Measurements from ENCODE around the gene SEC23A. TPM values are rescaled to one million over a fixed set of nuclear protein-coding genes. Genes with fewer than 3 reads are reported as not detected.

SEC23A gene
- total and polyA plus RNA-seq, 2 of the 13 experiments (the other 11 are each of a cell fraction or from before 2014, with no cell fraction given): 403 to 887 TPM

GRCh38 chr14:39145266-39145966, 42.4 kb upstream of the SEC23A start (continued):
- TF ChIP-seq, protein P1, sequence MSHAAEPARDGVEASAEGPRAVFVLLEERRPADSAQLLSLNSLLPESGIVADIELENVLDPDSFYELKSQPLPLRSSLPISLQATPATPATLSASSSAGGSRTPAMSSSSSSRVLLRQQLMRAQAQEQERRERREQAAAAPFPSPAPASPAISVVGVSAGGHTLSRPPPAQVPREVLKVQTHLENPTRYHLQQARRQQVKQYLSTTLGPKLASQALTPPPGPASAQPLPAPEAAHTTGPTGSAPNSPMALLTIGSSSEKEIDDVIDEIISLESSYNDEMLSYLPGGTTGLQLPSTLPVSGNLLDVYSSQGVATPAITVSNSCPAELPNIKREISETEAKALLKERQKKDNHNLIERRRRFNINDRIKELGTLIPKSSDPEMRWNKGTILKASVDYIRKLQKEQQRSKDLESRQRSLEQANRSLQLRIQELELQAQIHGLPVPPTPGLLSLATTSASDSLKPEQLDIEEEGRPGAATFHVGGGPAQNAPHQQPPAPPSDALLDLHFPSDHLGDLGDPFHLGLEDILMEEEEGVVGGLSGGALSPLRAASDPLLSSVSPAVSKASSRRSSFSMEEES (CRISPR knock-in tag; IDR thresholded peaks at IDR 0.05): 0 out of 2 replicates have a peak, but pooled peaks have one; percentile 21
- TF ChIP-seq, protein P2, sequence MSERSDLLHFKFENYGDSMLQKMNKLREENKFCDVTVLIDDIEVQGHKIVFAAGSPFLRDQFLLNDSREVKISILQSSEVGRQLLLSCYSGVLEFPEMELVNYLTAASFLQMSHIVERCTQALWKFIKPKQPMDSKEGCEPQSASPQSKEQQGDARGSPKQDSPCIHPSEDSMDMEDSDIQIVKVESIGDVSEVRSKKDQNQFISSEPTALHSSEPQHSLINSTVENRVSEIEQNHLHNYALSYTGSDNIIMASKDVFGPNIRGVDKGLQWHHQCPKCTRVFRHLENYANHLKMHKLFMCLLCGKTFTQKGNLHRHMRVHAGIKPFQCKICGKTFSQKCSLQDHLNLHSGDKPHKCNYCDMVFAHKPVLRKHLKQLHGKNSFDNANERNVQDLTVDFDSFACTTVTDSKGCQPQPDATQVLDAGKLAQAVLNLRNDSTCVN (CRISPR knock-in tag; IDR thresholded peaks at IDR 0.05; ENCODE audit: borderline replicate concordance): peak; percentile 47; the same call in 1 of the 2 replicates
- TF ChIP-seq SATB2 (CRISPR knock-in tag; IDR thresholded peaks at IDR 0.05) (no peak), PITX1 (CRISPR knock-in tag; IDR thresholded peaks at IDR 0.05) (peak; percentile 81), HOXA5 (CRISPR knock-in tag; IDR thresholded peaks at IDR 0.05) (no peak), NFYC (CRISPR knock-in tag; IDR thresholded peaks at IDR 0.05) (no peak), ZNF18 (CRISPR knock-in tag; IDR thresholded peaks at IDR 0.05; ENCODE audit: insufficient replicate concordance) (no peak), ZNF800 (CRISPR knock-in tag; IDR thresholded peaks at IDR 0.05) (peak; percentile 48; the same call in 1 of the 2 replicates), SUZ12 (IDR thresholded peaks at IDR 0.05; ENCODE audit: low read depth, low read length) (no peak), CREB1 (IDR thresholded peaks at IDR 0.05) (peak; percentile 82), CREB1 (CRISPR knock-in tag; IDR thresholded peaks at IDR 0.05) (no peak), NFE2L2 (IDR thresholded peaks at IDR 0.05; ENCODE audit: low read length) (no peak), CTCF (CRISPR knock-in tag; IDR thresholded peaks at IDR 0.05) (no peak), ZNF205 (CRISPR knock-in tag; IDR thresholded peaks at IDR 0.05) (no peak), BRD4 (CRISPR knock-in tag; IDR thresholded peaks at IDR 0.05) (no peak), ZNF337 (CRISPR knock-in tag; IDR thresholded peaks at IDR 0.05; ENCODE audit: borderline replicate concordance, low read depth) (no peak), ZNF510 (CRISPR knock-in tag; IDR thresholded peaks at IDR 0.05; ENCODE audit: low read depth) (0 out of 2 replicates have a peak, but pooled peaks have one; percentile 55), NR2F6 (IDR thresholded peaks at IDR 0.05) (peak; percentile 81), NR2F6 (CRISPR knock-in tag; IDR thresholded peaks at IDR 0.05) (peak; percentile 72), RORA (CRISPR knock-in tag; IDR thresholded peaks at IDR 0.05) (no peak)
- TF ChIP-seq, protein P3, sequence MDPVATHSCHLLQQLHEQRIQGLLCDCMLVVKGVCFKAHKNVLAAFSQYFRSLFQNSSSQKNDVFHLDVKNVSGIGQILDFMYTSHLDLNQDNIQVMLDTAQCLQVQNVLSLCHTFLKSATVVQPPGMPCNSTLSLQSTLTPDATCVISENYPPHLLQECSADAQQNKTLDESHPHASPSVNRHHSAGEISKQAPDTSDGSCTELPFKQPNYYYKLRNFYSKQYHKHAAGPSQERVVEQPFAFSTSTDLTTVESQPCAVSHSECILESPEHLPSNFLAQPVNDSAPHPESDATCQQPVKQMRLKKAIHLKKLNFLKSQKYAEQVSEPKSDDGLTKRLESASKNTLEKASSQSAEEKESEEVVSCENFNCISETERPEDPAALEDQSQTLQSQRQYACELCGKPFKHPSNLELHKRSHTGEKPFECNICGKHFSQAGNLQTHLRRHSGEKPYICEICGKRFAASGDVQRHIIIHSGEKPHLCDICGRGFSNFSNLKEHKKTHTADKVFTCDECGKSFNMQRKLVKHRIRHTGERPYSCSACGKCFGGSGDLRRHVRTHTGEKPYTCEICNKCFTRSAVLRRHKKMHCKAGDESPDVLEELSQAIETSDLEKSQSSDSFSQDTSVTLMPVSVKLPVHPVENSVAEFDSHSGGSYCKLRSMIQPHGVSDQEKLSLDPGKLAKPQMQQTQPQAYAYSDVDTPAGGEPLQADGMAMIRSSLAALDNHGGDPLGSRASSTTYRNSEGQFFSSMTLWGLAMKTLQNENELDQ (CRISPR knock-in tag; IDR thresholded peaks at IDR 0.05; ENCODE audit: borderline replicate concordance): no peak
